Stimulated activated CD4-positive, alpha-beta T cell treated with anti-CD3 and anti-CD28 coated beads, TNF-alpha, amount 100 ng/mL, for 4 hours (primary cell): ENCODE data around the gene UBE2R2.
"Not testable (repeated sequence)": the region's sequence is repeated elsewhere in the genome, so short reads cannot be mapped to it uniquely, and the experiment has no call there.

ENCODE experiments used
- DNase-seq, 3 experiments: peaks; one replicate each; pipeline ENCODE4 v3.0.0-alpha.2; 2020; ENCODE audit warnings: low read depth in 3 of 3

The UBE2R2 gene

DNA sequence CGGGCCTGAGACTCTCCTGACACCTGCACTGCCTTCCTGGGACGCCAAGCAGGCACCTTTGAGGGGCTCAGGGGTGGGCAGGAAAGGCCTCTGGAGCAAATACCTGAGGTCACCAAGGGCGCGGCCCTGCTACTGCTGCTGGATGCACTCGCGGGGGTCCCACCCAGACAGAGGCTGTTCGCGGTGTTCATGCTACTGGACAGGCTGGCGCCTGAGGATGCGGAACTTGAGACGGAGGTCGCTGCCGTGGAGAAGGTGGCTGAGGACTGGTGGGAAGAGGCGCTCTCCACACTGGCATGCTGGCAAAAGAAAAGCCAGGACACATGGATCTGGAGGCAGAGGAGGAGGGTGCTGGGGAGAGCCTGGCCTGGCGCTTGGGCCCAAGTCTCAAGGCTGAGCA is 110.7 kb downstream of the UBE2R2 start:
- DNase-seq: no peak

DNA sequence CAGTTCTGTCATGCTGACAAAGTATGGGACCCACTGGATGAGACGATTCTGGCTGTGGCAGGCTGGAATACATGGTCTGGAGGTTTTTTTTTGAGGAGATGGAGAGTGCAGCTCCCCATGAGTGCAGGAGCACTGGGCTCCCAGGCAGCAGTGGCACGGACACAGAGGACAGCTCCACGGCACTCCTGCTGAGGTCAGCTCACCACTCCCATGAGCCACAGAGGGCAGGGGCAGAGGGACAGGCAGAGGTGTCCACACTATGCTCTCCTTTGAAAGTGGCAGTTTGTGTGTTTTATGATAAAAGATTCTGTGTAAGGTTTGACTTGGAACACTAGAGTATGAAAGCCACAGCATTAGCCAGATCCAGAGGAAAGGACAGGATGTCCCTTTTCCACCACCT is 114.4 kb downstream of the UBE2R2 start:
- no peak for DNase-seq

GRCh38 chr9:33932078-33932807 is 115.3 kb downstream of the UBE2R2 start:
- DNase-seq: no peak

DNA sequence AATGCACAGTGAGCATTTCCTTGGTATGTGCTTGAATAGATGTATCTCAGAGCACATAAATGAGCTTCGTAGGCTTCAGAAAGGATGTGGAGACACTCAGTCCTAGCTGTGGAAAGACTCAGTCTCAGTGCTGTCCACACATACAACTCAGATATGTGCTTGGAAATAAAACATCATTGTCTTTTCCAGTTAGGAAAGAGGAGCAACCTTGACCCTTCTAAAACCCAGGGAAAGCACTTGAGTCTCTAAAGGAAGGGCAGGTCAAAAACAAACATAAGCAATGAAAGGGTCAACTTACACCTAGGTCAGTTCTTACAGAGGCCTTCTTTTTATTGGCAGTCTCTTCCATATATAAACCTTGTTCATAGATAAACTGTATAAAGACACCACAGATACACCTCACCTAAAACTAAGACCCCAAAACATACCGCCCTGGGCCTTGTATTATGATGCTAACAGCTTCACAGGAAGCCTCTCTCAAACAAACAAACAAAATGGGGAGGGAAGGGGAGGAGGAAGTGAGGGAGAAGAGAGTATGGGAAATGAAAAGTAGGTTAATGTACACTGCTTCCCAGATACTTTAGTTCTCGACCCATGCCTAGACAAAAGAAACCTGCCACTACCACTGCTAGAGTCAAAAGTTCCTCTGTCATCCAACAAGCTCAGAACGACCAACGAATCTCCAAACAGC is 117.4 kb downstream of the UBE2R2 start:
- DNase-seq: no peak

GRCh38 chr9:33939924-33940874 is 123.2 kb downstream of the UBE2R2 start:
- DNase-seq: no peak

DNA sequence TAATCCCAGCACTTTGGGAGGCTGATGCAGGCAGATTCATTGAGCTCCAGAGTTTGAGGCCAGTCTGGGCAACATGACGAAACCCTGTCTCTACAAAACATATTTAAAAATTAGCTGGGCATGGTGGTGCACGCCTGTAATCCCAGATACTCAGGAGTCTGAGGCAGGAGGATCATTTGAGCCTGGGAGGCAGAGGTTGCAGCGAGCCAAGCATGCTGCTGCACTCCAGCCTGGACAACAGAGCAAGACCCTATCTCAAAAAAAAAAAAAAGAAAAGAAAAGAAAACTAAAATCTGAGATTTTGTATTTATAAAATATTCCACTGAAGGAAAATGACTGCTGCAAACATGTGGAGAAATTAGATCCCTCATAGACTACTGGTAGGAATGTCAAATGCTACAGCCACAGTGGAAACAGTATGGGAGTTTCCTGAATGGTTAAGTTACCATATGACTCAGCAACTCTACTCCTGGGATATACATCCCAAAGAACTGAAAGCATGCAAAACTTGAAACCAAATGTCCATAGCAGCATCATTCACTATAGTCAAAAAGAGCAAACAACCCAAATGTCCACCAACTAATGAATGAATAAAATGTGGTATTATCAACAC is 125.6 kb downstream of the UBE2R2 start:
- DNase-seq: no peak

GRCh38 chr9:33943389-33943788 is 126.4 kb downstream of the UBE2R2 start:
- no peak for DNase-seq

GRCh38 chr9:33946779-33947535 is 130.0 kb downstream of the UBE2R2 start:
- DNase-seq: no peak

- no peak for DNase-seq
Observed at GRCh38 chr9:33950371-33950770, 133.4 kb downstream of the UBE2R2 start.

GRCh38 chr9:33952066-33952465 is 135.1 kb downstream of the UBE2R2 start:
- no peak for DNase-seq

GRCh38 chr9:33956544-33956943 is 139.6 kb downstream of the UBE2R2 start:
- DNase-seq: no peak

GRCh38 chr9:33959725-33960124 is 142.8 kb downstream of the UBE2R2 start:
- DNase-seq: no peak

DNA sequence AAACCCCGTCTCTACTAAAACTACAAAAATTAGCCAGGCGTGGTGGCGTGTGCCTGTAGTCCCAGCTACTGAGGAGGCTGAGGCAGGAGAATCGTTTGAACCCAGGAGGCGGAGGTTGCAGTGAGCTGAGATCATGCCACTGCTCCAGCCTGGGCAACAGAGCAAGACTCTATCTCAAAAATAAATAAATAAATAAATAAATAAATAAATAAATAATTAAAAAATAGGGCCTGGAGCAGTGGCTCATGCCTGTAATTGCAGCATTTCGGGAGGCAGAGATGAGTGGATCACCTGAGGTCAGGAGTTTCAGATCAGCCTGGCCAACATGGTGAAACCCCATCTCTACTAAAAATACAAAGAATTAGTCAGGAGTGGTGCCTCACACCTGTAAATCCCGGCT is 145.5 kb downstream of the UBE2R2 start:
- DNase-seq: not testable (repeated sequence)

GRCh38 chr9:33964086-33964768 is 147.3 kb downstream of the UBE2R2 start:
- DNase-seq: no peak
